G401 (cell line): ENCODE results near the gene AZIN2. TPM values are rescaled to one million over a fixed set of nuclear protein-coding genes. Genes with fewer than 3 reads are reported as not detected.
"Not testable (repeated sequence)": the region's sequence is repeated elsewhere in the genome, so short reads cannot be mapped to it uniquely, and the experiment has no call there.

Experiments
- DNase-seq: peaks from one replicate; pipeline ENCODE4 v3.0.0-alpha.2; 2015; ENCODE audit warnings: low spot score
- in situ Hi-C: cut with HindIII; loops from 2 replicates; pipeline ENCODE4 v1.10.0; 2016; ENCODE audit warnings: low sequenced_read_pairs, mixed read lengths
- total RNA-seq: library from RNA; depleted of rRNA; stranded (reverse); fragments of >200 nt; shearing (Covaris generic); gene quantifications from 2 replicates; pipeline ENCODE4 v1.2.3, GENCODE V29; 2014

Gene AZIN2
- total RNA-seq, 1 experiment from 2014 or later: 13.6 TPM

DNA sequence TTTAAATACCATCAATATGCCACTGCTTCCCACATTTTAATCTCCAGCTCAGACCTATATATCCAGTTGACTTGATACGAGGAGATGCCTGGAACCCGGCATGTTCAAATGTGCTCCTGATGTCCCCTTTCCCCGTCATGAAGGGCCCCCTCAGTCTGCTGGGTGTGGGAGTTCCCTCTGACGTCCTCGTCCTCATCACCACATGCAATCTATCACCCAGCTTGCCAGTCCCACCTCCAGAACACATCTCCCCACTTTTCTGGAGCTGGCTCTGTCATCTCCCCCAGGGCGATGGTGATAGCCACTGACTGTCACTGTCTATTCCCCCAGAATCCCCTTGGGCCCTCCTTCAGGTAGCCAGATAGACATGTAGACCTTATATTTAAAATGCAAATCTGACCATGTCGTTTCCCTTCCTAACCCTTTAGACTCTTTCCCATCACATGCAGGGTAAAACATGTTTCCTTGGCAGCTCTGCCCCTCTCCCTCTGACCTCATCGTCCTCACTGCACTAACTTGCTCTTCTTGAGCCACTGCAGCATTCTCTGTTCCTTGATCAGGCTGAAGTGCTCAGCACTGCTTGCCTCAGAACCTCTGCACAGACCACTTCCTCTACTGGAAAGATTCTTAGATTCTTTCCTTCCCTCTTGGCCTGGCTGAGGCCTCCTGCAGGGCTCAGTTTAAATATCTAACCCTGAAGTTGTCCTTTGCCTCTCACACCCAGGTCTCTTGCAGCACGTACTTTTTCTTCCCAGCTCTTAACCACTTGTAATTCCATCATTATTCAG lies 7.4 kb downstream of the AZIN2 start:
- DNase-seq: no peak
- in situ Hi-C loops: no loop called here

DNA sequence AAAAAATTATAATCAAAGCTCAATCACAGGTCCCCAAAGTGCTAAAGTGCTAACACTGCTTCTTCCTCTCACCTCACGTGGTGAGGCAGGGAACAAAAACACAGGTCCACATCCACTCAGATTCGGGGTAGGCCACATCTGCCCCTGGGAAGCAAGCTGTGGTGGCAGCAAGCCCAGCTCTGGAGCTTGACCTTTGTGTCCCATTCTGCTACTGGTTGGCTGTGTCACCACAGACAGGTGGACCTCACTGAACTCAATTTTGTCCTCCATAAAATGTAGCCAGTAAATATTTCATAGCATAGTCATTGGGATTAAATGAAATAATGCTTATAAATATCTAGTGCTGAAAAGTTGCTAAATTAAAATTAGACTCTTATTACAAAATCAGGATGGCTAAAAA lies 8.5 kb downstream of the AZIN2 start:
- no peak for DNase-seq
- in situ Hi-C loops: no loop called here

DNA sequence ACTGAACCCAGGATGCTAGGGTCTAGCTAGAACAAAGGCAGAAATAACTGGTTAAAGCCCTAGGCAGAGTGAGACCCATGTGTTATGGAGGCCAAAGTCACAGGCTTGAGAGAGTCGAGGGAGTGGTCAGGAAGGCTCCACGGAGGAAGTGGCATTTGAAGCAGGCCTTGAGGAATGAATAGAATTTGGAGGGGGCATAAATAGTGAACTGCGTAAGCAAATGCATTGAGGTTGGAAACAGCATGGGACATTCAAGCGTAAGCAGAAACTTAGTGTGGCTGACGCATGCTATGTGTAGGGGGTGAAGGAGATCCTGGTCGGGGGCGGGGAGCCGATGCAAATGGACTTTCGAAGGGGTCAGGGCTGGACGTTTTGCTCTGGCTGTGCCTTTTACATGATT lies 11.5 kb downstream of the AZIN2 start:
- no peak for DNase-seq
- in situ Hi-C loops: no loop called here

DNA sequence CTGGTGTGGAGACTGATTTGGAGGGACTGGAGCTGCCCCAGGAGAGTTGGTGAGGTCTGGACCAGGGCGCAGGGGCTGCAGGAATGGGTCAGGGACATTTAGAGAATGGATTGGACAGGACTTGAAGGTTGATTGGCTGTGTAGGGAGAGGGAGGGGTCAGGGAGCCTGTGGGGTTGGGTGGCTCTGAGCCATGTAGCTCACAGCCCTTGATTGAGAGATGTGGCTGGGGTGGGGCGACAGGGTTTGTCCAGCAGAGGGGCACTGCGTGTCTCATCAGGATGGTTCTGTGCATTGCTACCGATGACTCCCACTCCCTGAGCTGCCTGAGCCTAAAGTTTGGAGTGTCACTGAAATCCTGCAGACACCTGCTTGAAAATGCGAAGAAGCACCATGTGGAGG lies 12.1 kb downstream of the AZIN2 start:
- in situ Hi-C loops: no loop called here
- DNase-seq: no peak

DNA sequence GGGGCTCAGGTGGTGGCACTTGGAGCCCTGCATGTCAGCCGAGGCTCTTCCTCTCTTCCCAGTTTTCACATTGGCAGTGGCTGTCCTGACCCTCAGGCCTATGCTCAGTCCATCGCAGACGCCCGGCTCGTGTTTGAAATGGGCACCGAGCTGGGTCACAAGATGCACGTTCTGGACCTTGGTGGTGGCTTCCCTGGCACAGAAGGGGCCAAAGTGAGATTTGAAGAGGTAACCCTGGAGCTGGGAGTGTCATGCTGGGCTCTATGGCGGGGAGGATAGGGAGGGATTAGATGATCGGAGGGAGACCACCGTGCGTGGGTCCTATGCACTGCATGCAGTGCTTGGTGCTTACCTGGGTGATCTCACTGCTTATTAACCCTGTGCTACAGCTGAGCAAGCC lies 13.5 kb downstream of the AZIN2 start:
- no peak for DNase-seq
- in situ Hi-C loops: no loop called here

DNA sequence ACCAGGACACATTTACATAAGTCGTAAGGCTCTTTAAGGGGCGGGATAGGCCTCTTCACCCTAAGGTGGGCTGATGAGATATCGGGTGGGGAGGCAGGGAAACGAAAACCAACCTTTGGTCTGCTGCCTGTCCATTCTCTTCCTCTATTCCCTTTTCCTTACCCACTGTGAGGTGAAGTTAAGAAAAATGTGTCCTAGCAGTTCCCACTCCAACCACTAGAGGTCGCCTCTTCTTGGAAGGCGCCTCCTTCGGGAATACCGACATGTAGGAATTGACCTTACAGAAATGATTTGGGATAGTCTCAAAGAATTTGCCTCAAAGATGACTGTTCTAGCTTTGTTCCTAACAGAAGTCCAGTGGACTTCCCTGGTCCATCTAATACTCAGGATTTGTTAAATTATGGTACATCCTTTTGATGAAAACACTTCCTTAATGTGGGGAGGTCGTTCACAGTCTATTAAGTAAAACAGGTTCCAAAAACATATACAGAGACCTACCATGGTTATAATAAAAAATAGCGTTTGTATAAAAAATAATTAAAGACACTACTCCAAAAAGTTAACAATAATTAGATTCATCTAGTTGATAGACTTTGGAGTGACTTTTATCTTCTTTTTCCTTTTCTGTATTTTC lies 14.1 kb downstream of the AZIN2 start:
- DNase-seq: peak; percentile 78
- in situ Hi-C loops: no loop called here

DNA sequence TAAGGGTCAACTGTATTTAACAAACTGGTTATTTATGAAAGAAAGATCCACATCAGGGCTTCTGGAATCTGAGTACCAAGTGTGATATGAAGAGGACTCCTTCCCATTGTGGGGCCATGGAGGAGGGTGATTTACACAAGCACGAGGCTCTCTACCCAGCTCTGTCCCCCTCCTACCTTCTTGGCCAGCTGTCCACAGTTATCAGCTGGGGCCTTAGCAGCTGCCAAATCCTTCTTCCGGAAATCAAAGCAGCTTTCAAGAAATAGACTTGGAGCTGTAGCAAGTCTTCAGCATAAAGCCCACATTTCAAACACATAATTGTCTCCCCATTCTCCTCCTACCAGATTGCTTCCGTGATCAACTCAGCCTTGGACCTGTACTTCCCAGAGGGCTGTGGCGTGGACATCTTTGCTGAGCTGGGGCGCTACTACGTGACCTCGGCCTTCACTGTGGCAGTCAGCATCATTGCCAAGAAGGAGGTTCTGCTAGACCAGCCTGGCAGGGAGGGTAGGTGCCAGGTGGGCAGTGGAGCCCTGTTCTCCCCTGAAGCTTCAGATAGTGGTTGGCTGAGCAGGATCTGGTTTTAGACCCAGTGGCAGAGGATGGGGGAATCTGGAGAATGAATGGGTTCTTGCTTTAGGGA lies 15.5 kb downstream of the AZIN2 start:
- peak; percentile 20 for DNase-seq
- in situ Hi-C loops: no loop called here

DNA sequence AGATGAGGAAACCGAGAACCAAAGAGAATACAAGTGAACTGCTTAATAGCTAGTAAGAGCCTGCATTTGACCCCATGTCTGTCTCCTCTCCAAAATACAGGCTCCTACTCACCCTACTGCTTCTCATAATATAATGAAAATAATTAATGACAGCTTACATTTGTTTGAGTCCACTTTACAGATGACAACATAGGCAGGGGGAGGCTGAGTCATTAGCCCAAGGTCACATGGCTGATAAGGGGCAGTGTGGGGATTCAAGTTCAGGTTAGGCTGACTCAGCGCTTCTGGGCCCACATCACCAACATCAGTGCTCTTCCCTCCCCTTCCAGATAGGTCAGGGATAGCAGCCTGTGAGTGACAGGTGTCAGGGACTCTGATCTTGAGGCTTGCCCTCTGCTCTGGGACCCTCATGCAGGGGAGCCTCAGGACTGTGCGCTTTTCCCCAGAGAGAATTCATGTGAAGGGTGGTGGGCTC lies 16.2 kb downstream of the AZIN2 start:
- in situ Hi-C loops: no loop called here
- no peak for DNase-seq

DNA sequence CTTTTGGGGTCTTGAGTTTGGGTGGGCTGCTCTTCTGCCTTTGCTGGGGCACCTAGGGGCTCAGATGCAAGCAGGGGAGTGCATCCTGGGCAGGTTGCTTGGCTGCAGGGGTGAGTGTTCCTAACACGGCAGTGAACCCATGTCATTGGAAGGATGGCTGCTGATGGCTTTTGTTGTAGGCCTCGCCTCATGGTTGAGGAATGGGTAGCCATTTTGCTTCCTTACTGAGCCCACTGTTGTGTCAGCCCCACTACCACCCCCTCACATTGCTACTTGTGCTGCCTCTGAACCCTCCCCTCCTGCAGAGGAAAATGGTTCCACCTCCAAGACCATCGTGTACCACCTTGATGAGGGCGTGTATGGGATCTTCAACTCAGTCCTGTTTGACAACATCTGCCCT lies 16.8 kb downstream of the AZIN2 start:
- in situ Hi-C loops: no loop called here
- no peak for DNase-seq

DNA sequence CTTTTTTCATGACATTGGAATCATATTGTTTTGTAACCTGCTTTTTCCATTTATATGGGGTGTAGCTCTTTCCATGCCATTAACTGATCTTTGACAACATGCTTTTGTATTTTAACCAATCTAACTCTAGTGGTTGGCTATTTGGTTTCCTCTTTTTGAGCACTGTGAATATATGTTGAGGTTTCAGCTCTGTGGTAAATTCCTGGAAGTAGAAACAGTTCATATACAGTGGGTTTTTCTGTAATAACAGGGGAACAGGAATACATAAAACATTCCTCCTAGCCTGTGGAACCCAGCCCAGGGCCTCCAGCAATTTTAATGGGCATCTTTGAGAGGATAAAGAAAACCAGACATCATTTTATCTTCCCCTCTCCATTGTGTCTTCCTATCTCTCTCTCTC lies 17.4 kb downstream of the AZIN2 start:
- no peak for DNase-seq
- in situ Hi-C loops: no loop called here

DNA sequence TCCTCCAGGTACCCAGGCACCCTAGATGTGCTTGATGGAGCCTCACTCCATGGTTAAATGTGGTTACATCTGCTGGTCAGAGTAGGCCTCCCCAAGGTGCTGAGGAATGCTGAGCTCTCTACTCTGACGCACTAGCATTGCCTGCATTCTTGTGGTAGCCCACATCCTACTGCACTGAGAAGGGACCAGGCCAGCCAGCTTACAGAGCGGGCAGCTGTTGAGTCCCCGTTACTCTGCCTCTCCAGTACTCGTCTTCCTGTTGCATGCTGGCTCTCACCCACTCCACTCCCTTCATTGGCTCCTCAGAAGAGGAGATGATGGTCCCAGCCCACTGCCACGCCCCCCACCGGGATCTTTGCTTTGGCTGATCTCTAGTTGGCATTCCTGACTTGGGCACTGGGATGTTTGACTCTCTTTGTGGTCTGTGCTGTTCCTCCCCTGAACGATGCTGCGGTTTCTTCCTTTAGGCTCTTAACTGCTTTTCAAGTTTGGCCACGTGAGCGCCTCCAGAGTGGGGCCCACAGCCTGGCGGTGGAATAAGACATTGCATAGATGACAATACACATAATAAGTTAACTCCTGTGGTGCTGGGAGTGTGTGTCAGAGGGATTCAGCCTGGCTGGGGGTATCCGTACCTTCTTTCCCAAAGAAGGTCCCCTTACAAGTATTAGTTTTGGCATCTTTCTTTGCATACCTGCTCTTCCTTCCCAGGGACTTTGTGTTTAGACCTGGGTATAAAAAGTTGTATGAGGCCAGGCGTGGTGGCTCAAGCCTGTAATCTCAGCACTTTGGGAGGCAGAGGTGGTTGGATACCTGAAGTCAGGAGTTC lies 18.6 kb downstream of the AZIN2 start:
- no peak for DNase-seq
- in situ Hi-C loops: no loop called here

DNA sequence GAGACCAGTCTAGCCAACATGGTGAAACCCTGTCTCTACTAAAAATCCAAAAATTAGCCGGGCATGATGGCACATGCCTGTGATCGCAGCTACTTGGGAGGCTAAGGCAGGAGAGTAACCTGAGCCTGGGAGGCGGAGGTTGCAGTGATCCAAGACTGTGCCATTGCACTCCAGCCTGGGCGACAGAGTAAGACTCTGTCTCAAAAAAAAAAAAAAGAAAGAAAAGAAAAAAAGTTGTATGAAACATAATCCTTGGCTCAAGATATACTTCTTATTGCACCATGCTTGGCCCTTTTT lies 19.1 kb downstream of the AZIN2 start:
- DNase-seq, in situ Hi-C loops: not testable (repeated sequence)

DNA sequence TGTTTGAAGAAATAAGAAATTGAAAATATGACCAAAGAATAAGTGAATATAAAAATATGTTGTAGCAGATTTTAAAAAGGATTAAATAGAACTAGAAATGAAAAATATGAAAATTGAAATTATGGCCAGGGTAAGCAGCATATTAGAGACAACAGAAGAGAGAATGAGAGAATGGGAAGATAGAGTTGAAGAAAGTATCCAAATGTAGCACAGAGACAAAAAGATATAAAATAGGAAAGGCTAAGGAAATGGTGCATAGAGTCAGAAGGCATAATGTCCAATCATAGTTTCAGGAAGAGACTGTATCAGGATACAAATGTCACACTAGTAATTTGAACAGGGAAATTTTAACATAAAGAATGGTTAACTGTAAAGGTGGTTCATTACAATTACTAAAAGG lies 29.5 kb downstream of the AZIN2 start:
- in situ Hi-C loops: no loop called here
- DNase-seq: no peak

DNA sequence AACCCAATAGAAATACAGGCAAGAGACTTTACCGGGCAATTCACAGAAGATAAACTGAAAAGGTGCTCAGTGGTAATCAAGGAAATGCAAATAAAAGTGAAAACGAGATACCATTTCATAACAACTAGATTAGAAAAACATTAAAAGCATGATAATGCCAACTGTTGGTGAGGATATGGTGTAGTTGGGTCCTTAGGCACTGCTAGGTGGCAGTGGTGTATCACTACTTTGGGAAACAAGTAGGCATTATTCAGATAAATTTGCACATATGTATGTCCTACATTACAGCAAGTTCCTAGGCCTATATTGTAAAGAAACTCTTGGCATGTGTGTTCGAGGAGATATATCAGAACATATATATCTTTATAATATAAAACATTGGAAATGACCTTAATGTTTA lies 31.0 kb downstream of the AZIN2 start:
- in situ Hi-C loops: no loop called here

DNA sequence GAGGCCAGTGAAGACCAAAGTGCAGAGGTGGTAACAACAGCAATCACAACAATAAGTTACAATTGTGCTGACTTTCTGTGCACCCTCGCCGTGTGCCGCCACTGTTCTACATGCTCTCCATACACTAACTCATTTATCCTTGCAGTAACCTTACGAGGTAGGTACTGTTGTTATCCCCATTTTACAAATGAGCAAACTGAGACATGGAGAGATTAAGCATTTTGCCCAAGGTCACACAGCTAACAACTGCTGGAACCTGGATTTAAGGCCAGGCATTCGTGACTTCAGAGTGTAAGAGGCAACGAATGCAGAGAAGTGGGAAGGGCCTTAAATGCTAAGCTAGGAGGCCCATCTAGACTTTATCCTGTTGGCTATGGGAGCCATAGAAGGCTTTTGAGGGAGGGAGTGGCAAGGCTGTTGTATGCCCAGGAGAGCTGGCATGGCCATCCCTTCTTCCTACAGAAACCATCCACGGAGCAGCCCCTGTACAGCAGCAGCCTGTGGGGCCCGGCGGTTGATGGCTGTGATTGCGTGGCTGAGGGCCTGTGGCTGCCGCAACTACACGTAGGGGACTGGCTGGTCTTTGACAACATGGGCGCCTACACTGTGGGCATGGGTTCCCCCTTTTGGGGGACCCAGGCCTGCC lies 36.6 kb downstream of the AZIN2 start:
- no peak for DNase-seq
- in situ Hi-C loops: no loop called here

More for the DNA sequence above, 31.0 kb downstream of the AZIN2 start:
- peak; percentile 33 for DNase-seq

DNA sequence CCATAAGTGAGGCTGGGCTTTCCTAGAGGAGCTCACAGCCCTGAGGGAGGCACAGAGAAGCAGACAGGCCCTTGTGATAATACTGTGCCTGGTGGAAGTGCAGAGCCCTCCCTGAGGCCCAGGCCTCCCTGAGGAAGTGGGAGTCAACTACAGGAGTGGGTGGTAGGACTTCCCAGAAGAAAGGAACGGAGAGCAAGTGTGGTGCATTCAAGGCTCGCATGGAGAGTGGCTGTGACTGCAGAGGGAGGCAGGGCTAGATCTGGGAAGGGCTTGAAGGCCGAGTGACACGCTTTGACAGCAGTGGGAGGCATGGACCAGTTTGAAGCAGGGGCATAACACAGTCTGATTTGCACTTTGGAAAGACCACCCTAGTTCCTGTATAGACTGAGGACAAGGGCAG lies 37.3 kb downstream of the AZIN2 start:
- no peak for DNase-seq
- in situ Hi-C loops: no loop called here

DNA sequence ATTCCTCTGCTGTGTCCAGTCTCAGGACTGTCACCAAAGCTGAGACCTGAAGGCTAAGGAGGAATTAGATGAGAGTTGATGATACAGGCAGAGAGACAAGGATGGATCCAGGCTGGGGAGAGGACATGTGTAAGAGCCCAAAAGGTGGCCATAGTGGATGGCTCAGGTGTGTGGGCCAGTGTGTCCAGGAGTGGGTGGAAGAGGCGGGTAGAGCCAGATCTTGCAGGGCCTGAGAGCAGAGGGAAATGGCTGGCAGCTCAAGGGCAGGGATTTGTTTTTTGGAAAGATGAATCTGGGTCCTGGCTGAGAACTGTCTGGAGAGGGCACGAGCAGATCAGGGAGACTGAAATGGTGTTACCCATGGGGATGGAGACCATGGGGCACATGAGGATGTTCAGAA lies 38.1 kb downstream of the AZIN2 start:
- DNase-seq: no peak
- in situ Hi-C loops: no loop called here

DNA sequence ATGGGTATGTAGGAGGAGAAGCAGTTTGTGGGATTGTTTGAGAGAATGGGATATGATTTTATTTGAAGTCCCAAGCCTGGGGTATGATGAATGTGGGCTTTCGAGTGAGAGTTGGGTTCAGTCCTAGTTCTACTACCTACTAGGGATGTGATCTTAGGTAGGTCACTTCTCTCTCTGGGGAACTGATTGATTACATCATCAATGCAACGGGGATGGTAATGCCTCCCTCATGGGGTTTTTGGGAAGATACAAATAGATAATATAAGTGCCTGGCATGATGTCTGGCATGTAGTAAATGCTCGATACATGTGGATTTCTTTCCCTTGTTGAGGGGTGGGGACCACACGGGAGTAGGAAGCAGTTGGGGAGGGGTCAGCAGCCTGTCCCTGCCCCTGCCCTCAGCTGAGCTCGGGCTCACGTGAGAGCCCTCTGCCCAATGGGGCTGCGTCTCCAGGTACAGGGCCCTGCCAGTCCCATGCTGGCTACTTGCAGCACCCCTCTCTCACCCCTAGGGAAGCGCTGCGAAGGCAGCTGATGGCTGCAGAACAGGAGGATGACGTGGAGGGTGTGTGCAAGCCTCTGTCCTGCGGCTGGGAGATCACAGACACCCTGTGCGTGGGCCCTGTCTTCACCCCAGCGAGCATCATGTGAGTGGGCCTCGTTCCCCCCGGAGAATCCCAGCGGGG lies 38.7 kb downstream of the AZIN2 start:
- in situ Hi-C loops: no loop called here
- DNase-seq: no peak
